IMR-90 (cell line): ENCODE data around the gene PADI1. TPM values are rescaled to one million over a fixed set of nuclear protein-coding genes. Genes with fewer than 3 reads are reported as not detected.
A peak's percentile ranks its signal among the peaks of the same experiment; 100 is the strongest.

Experiments
- ATAC-seq: fragments of 200-7000 bp; cut with Tn5 transposase; 2 replicates; pipeline ENCODE4 v1.9.1; 2020; ENCODE audit warnings: low read depth, mild to moderate bottlenecking, moderate library complexity
- BruUV-seq: library from RNA; stranded (reverse); fragments of 400-500 nt; replicated peaks from 2 replicates; lab custom pipeline; 2021; lab: Mats Ljungman, UMichigan
- CTCF ChIA-PET: fragments of 300-600 bp; formaldehyde crosslinking; extraction: SDS; loops from one replicate; lab custom pipeline; 2021; ENCODE audit warnings: antibody characterized with exemption; lab: Yijun Ruan, JAX
- POLR2A ChIA-PET: fragments of 300-600 bp; sonication (Branson Sonifier 250); formaldehyde crosslinking; loops from one replicate; lab custom pipeline; 2022; ENCODE audit warnings: antibody characterized with exemption; ENCODE audit not compliant: unreplicated experiment; lab: Charles Lee
- DNase-seq: peaks from one replicate; pipeline ENCODE4 v3.0.0; 2013
- H2AFZ ChIP-seq: replicated peaks from 2 replicates; pipeline ENCODE3; 2013; ENCODE audit warnings: low read length, mild to moderate bottlenecking; ENCODE audit not compliant: poor library complexity
- H2AK5ac ChIP-seq: 2 replicates; pipeline ENCODE4 v1.6.1; 2013; ENCODE audit warnings: low read depth, low read length, inconsistent platforms
- H2AK9ac ChIP-seq: replicated peaks from 2 replicates; pipeline ENCODE3; 2013; ENCODE audit warnings: mild to moderate bottlenecking, low read depth, low read length, moderate library complexity; ENCODE audit not compliant: poor library complexity
- H2BK120ac ChIP-seq: 2 replicates; pipeline ENCODE4 v1.6.1; 2013; ENCODE audit warnings: low read depth, low read length, inconsistent platforms
- H2BK15ac ChIP-seq: 3 replicates; pipeline ENCODE4 v1.6.1; 2013; ENCODE audit warnings: low read depth, low read length, inconsistent platforms
- H2BK20ac ChIP-seq: 2 replicates; pipeline ENCODE4 v1.6.1; 2013; ENCODE audit warnings: low read depth, mild to moderate bottlenecking, inconsistent platforms, low read length, moderate library complexity
- H2BK5ac ChIP-seq: 2 replicates; pipeline ENCODE4 v1.6.1; 2013; ENCODE audit warnings: mild to moderate bottlenecking, low read depth, low read length, inconsistent platforms; ENCODE audit not compliant: poor library complexity, severe bottlenecking
- H3K14ac ChIP-seq: replicated peaks from 2 replicates; pipeline ENCODE4 v1.6.1; 2013; ENCODE audit warnings: low read depth, low read length, inconsistent platforms
- H3K18ac ChIP-seq: 2 replicates; pipeline ENCODE4 v1.6.1; 2013; ENCODE audit warnings: low read depth, low read length, control low read depth
- H3K23ac ChIP-seq: 2 replicates; pipeline ENCODE4 v1.6.1; 2013; ENCODE audit warnings: low read depth, low read length, inconsistent platforms
- H3K27ac ChIP-seq: 2 replicates; pipeline ENCODE4 v1.5.1; 2013; ENCODE audit warnings: mild to moderate bottlenecking, control low read depth, low read length; ENCODE audit not compliant: insufficient read depth
- H3K27me3 ChIP-seq: 2 replicates; pipeline ENCODE4 v1.6.1; 2013; ENCODE audit warnings: low read length; ENCODE audit not compliant: control insufficient read depth, insufficient read depth
- H3K36me3 ChIP-seq: 2 replicates; pipeline ENCODE4 v1.6.1; 2013; ENCODE audit warnings: low read length, mixed read lengths; ENCODE audit not compliant: control insufficient read depth, insufficient read depth
- H3K4ac ChIP-seq: 2 replicates; pipeline ENCODE4 v1.6.1; 2013; ENCODE audit warnings: low read depth, low read length, inconsistent platforms
- H3K4me1 ChIP-seq: 2 replicates; pipeline ENCODE4 v1.6.1; 2013; ENCODE audit warnings: low read length, mixed read lengths; ENCODE audit not compliant: control insufficient read depth, insufficient read depth
- H3K4me2 ChIP-seq: 2 replicates; pipeline ENCODE4 v1.6.1; 2013; ENCODE audit warnings: low read depth, mild to moderate bottlenecking, control low read depth, low read length, moderate library complexity
- H3K4me3 ChIP-seq: 2 replicates; pipeline ENCODE4 v1.5.1; 2013; ENCODE audit warnings: low read depth, mild to moderate bottlenecking, control low read depth, low read length, moderate library complexity; ENCODE audit not compliant: insufficient read depth
- H3K56ac ChIP-seq: 2 replicates; pipeline ENCODE4 v1.6.1; 2013; ENCODE audit warnings: low read length, inconsistent platforms; ENCODE audit not compliant: insufficient read depth; ENCODE audit errors: extremely low read depth
- H3K79me1 ChIP-seq, 2 experiments: 2 replicates each; pipeline ENCODE4 v1.6.1; 2013; ENCODE audit warnings: low read length in 2 of 2, inconsistent platforms in 1 of 2, low read depth in 1 of 2
- H3K9ac ChIP-seq: 2 replicates; pipeline ENCODE4 v1.6.1; 2013; ENCODE audit warnings: low read depth, low read length, control low read depth
- H3K9me1 ChIP-seq: 2 replicates; pipeline ENCODE4 v1.6.1; 2013; ENCODE audit warnings: low read length, inconsistent platforms; ENCODE audit not compliant: insufficient read depth
- H3K9me3 ChIP-seq: 2 replicates; pipeline ENCODE4 v1.6.1; 2013; ENCODE audit warnings: low read length; ENCODE audit not compliant: control insufficient read depth, insufficient read depth
- H4K20me1 ChIP-seq: 2 replicates; pipeline ENCODE4 v1.6.1; 2013; ENCODE audit warnings: low read length, inconsistent platforms; ENCODE audit not compliant: insufficient read depth
- H4K5ac ChIP-seq: 2 replicates; pipeline ENCODE4 v1.6.1; 2013; ENCODE audit warnings: mild to moderate bottlenecking, low read depth, low read length, control low read depth
- H4K8ac ChIP-seq, 2 experiments: 2 replicates each; pipeline ENCODE4 v1.6.1; 2013; ENCODE audit warnings: low read depth in 2 of 2, low read length in 2 of 2, control low read depth in 1 of 2, inconsistent platforms in 1 of 2
- H4K91ac ChIP-seq: 2 replicates; pipeline ENCODE4 v1.6.1; 2013; ENCODE audit warnings: low read depth, low read length, inconsistent platforms; ENCODE audit not compliant: insufficient read depth
- CHD1 ChIP-seq: IDR thresholded peaks from 2 replicates; pipeline ENCODE4 v1.6.1; 2012; ENCODE audit warnings: low read depth, low read length, improper control_type of control experiment
- MXI1 ChIP-seq: IDR thresholded peaks from 2 replicates; pipeline ENCODE4 v1.6.1; 2012; ENCODE audit warnings: low read depth, mild to moderate bottlenecking, low read length, moderate library complexity, borderline replicate concordance
- RAD21 ChIP-seq: IDR thresholded peaks from 2 replicates; pipeline ENCODE4 v1.6.1; 2012; ENCODE audit warnings: low read length, improper control_type of control experiment
- SMC3 ChIP-seq: fragments of 150-350 bp; IDR thresholded peaks from 2 replicates; pipeline ENCODE4 v1.6.1; 2016; ENCODE audit warnings: low read depth, mild to moderate bottlenecking, antibody characterized with exemption, low read length, moderate library complexity
- WGBS, 2 experiments: methylation state at CpG; one replicate each; pipeline versions ENCODE4 v1.1.5 to v1.1.7; 2013; ENCODE audit warnings: missing lambda C conversion rate in 2 of 2; ENCODE audit not compliant: insufficient read length in 1 of 2; ENCODE audit errors: extremely low coverage in 2 of 2; 5-methylcytosine and 5-hydroxymethylcytosine counted together
- dilution Hi-C: fragments of 300-500 bp; cut with HindIII; formaldehyde crosslinking; loops from one replicate; pipeline ENCODE4 v1.14.3; 2018; ENCODE audit warnings: low sequenced_read_pairs; ENCODE audit not compliant: unreplicated experiment
- in situ Hi-C: fragments of 300-500 bp; cut with MboI; formaldehyde crosslinking; loops from 3 replicates; pipeline ENCODE4 v1.14.3; 2019; ENCODE audit warnings: low sequenced_read_pairs, inconsistent platforms, mixed read lengths
- intact Hi-C: fragments of 100-400 bp; cut with micrococcal nuclease; formaldehyde crosslinking; loops from 2 replicates; pipeline ENCODE4 v1.10.0; 2022
- polyA plus RNA-seq, 3 experiments: library from polyadenylated mRNA; depleted of rRNA; stranded (reverse); fragments of >200 nt; gene quantifications; 2 replicates each; pipeline ENCODE4 v1.2.3, GENCODE V29; 2012; ENCODE audit warnings: low replicate concordance in 1 of 3
- total RNA-seq: library from RNA; depleted of rRNA; stranded (reverse); fragments of >200 nt; gene quantifications from 2 replicates; pipeline ENCODE4 v1.2.3, GENCODE V29; 2012
- TF ChIP-seq, protein P1 (sequence below): conservative IDR thresholded peaks from 2 replicates; pipeline ENCODE4 v1.5.1; 2012; ENCODE audit warnings: mild to moderate bottlenecking, low read depth, low read length, improper control_type of control experiment

PADI1 gene
- total and polyA plus RNA-seq, 2 of the 4 experiments (the other 2 are of a cell fraction): 0.17 TPM; not detected in 1

DNA sequence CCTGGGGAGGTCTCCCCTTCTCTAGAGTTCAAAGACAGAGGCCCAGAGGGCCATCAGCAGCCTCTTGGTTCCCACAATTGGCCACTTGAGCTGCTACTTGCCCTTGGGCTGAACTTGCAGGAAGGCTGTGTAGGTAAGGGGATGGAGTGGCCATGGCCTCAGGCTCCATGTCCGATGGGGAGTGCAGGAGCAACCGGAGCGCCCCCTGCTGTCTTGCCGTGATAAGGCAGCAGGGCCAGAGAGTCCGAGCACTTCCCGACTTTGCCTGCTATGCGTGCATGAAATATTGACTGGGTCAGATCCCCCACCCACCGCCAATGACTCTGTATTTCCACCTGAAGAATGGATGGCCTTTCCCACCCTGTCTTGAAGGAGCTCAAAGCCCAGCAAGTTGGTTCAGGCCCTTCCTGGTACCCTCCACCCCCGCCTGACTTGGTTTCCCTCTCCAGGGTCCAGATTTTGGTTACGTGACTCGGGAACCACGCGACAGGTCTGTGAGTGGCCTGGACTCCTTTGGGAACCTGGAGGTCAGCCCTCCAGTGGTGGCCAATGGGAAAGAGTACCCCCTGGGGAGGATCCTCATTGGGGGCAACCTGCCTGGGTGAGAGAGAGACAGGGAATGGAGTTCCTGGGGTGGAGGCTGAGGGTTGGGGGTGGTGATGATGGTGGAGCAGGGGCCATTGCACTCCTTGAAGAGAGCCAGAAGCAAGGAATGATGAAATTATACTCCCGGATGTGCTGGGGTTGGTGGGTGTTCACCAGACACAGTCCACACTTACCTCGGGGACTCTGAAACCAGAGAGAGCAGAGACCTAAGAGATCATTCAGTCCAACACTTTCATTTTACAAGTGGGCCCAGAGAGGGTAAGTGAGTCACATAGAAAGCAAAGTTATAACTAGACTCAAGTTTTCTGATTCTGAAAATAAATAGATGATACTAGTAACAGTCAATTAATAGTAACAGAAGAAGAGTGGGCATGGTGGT is 69.5 kb downstream of the PADI1 start:
- peak; percentile 85 for ATAC-seq
- in situ Hi-C loops: no loop called here
- dilution Hi-C loops: no loop called here

More for the DNA sequence above, 69.5 kb downstream of the PADI1 start:
- intact Hi-C loops: loop anchor here (1.0 kb wide), 2 partner anchors 149 to 215 kb away; no protein-coding TSS in a partner anchor
- Histone ChIP-seq H2BK20ac (no peak overlapping the region), H2BK5ac (no peak overlapping the region), H2AK5ac (no peak overlapping the region), H3K23ac (no peak overlapping the region), H2AK9ac (no peak overlapping the region), H3K56ac (no peak overlapping the region), H2BK15ac (no peak overlapping the region), H3K79me1 (no peaks in the 10 kb centered on the region), H3K9me3 (no peaks in the 10 kb centered on the region), H3K27me3 (peaks cover 21% of the 10 kb centered on the region), H4K5ac (no peak overlapping the region), H3K4me3 (no peak overlapping the region), H3K4me1 (no peaks in the 10 kb centered on the region), H3K4me2 (no peak overlapping the region), H3K27ac (no peak overlapping the region), H3K9me1 (no peaks in the 10 kb centered on the region), H2BK120ac (no peak overlapping the region), H4K91ac (no peak overlapping the region), H3K18ac (no peak overlapping the region), H3K14ac (no peak overlapping the region), H3K36me3 (no peaks in the 10 kb centered on the region), H3K4ac (no peak overlapping the region), H4K8ac (no peak overlapping the region), H3K9ac (no peak overlapping the region), H2AFZ (no peak overlapping the region), H4K20me1 (no peaks in the 10 kb centered on the region)
- TF ChIP-seq SMC3: peak; percentile 60
- TF ChIP-seq, protein P1, sequence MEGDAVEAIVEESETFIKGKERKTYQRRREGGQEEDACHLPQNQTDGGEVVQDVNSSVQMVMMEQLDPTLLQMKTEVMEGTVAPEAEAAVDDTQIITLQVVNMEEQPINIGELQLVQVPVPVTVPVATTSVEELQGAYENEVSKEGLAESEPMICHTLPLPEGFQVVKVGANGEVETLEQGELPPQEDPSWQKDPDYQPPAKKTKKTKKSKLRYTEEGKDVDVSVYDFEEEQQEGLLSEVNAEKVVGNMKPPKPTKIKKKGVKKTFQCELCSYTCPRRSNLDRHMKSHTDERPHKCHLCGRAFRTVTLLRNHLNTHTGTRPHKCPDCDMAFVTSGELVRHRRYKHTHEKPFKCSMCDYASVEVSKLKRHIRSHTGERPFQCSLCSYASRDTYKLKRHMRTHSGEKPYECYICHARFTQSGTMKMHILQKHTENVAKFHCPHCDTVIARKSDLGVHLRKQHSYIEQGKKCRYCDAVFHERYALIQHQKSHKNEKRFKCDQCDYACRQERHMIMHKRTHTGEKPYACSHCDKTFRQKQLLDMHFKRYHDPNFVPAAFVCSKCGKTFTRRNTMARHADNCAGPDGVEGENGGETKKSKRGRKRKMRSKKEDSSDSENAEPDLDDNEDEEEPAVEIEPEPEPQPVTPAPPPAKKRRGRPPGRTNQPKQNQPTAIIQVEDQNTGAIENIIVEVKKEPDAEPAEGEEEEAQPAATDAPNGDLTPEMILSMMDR: peak; percentile 63
- TF ChIP-seq CHD1: no peak
- peak; percentile 68 for TF ChIP-seq RAD21
- TF ChIP-seq MXI1: no peak
- ChIA-PET POLR2A (no interaction called here), CTCF (interaction anchor here (0.6 to 1.3 kb wide), 2 partner anchors 10 to 146 kb away, joined by 3 read pairs; no protein-coding TSS in a partner anchor)
- DNase-seq: peak; percentile 29
- WGBS, 2 experiments: 28% methylated on average over 8 of the region's 15 CpGs; no CpG with 5 or more reads in 1 of the 2 experiments
- BruUV-seq: no TSS peak
